VCaP (cell line): Measurements from ENCODE around the gene BCL2.

Source experiments
- H3K27ac ChIP-seq: fragments of 450-650 bp; 2 replicates; pipeline ENCODE4 v1.5.1; 2017
- CTCF ChIP-seq: fragments of 450-650 bp; conservative IDR thresholded peaks from 2 replicates; pipeline ENCODE4 v1.5.1; 2017; ENCODE audit warnings: mild to moderate bottlenecking, moderate library complexity

BCL2 gene

DNA sequence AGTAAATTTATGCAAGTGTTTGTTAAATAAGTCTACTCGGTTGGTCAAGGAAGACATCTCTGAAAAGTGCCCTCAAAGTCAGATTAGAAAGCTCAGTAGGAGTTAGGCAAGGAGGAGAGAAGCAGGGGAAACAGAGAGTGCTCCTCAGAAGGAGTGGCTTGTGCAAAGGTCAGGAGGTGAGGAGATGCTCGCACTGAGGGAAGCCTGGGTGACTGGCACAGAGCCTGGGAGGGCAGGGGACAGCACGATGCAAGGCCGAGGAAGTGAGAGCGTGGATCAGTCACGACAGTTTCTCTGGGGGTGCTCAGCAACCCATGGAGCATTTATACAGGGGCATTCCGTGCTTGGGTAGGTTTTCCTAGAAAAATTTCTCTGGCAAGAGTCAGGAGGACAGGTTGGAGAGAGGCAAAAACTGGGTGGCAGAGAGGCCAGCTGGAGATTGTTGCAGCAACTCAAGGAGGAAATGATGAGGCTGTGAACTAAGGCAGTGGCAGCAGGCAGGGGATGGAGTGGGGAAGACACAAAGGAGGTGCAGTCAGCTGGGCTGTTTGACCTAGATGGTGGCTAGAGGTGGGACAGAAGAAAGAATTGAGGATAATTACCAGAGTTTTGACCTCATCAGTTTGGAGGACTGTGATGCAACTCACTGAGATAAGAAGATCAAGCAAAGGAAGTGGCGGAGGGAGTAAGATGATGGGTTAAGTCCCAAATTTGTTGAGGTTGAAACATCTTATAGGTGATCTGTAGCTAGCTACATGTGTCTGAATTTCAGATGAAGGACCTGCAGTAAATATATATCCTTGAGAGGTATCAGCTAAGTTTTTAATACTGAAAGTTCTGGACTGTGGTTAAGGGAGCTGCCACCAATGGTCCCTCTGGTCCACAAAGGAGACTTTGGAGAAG is 52.4 kb downstream of the BCL2 start:
- TF ChIP-seq CTCF = no peak
- no peak overlapping the region for H3K27ac ChIP-seq

- no peak for TF ChIP-seq CTCF
- no peak overlapping the region for H3K27ac ChIP-seq
These were observed 54.2 kb downstream of the BCL2 start for GRCh38 chr18:63265326-63265725.

DNA sequence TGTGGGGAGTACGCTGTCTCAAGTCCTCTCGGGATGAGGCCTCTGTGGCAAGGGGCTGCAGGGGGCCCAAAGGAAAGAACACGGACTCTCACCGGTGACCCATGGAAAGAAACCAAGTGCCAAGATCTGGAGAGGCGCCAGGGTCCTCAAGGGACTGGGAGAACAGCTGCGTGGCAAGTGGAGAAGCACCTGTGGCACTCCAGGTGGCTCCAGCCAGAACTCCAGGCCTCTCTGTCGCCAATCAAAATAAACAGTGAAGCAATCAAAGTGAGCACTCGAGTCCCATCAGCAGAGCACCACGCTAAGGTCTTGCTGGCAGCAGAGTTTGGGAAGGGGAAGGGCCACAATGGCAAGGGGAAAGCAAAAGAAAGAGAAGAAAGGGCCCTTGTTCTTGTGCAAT is 54.7 kb downstream of the BCL2 start:
- TF ChIP-seq CTCF = no peak
- H3K27ac ChIP-seq = no peak overlapping the region

DNA sequence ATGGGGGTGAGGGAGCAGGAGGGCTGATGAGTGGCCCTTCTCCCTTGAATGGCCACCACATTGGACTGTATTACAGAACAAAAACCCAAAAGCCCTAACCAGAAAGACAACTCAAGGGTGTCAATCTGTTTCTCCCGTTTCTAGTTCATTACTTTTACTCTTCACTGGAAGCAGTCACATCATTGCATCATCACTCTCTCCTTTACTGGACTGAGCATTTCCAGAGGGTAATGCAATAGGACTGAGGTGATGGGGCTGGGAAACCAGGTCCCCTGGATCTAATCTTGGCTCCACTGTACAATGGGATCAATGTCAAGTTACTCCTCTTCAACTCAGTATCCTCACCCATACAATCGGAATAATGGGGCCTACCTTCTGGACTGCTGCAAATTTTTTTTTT is 56.1 kb downstream of the BCL2 start:
- no peak overlapping the region for H3K27ac ChIP-seq
- TF ChIP-seq CTCF = no peak

GRCh38 chr18:63262369-63263335 is 56.9 kb downstream of the BCL2 start:
- TF ChIP-seq CTCF = no peak
- no peak overlapping the region for H3K27ac ChIP-seq

DNA sequence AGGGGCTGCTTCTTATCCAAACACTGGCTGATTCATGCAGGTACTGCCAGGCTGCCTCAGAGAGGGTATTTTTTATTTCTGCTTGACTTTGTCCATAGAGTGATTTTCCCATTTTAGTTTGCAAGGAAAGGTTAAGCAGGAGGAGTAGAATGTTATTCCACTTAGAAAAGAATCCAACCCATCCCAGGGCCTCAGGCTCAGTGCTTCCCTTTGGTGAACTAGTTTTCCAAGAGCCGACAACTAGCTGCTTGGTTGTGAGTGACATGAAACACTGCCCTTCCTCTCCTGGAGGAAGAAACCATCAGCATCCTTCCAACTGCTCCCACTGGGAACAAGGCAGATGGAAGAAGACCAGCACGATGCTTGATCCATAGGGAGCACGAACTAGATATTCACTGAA is 58.5 kb downstream of the BCL2 start:
- no peak for TF ChIP-seq CTCF
- H3K27ac ChIP-seq = no peak overlapping the region

GRCh38 chr18:63260380-63260754 is 59.2 kb downstream of the BCL2 start:
- no peak overlapping the region for H3K27ac ChIP-seq
- TF ChIP-seq CTCF = no peak
